HepG2 (cell line): Measurements from ENCODE around the gene SPA17. TPM values are rescaled to one million over a fixed set of nuclear protein-coding genes. Genes with fewer than 3 reads are reported as not detected.

ENCODE experiments used
- ARID2 ChIP-seq: sonication (generic); formaldehyde crosslinking; IDR thresholded peaks from 2 replicates; pipeline ENCODE4 v1.8.1; 2022; ENCODE audit warnings: mild to moderate bottlenecking, missing genetic modification reagents, borderline replicate concordance
- ATF1 ChIP-seq: IDR thresholded peaks from 2 replicates; pipeline ENCODE4 v1.6.1; 2016; ENCODE audit warnings: mild to moderate bottlenecking, control low read depth
- FOXC1 ChIP-seq: sonication (generic); formaldehyde crosslinking; IDR thresholded peaks from 2 replicates; pipeline ENCODE4 v1.8.0; 2022; ENCODE audit warnings: mild to moderate bottlenecking, missing genetic modification reagents, borderline replicate concordance
- GTF3A ChIP-seq: sonication (generic); formaldehyde crosslinking; conservative IDR thresholded peaks from 2 replicates; pipeline ENCODE4 v1.4.0; 2020; ENCODE audit warnings: mild to moderate bottlenecking, missing genetic modification reagents
- HDAC2 ChIP-seq: sonication (generic); formaldehyde crosslinking; IDR thresholded peaks from 2 replicates; pipeline ENCODE4 v1.4.0; 2020; ENCODE audit warnings: missing genetic modification reagents
- HOXA9 ChIP-seq: sonication (generic); formaldehyde crosslinking; IDR thresholded peaks from 2 replicates; pipeline ENCODE4 v1.8.1; 2022; ENCODE audit warnings: missing genetic modification reagents, mild to moderate bottlenecking, moderate library complexity, borderline replicate concordance
- ISX ChIP-seq: sonication (generic); formaldehyde crosslinking; conservative IDR thresholded peaks from 2 replicates; pipeline ENCODE4 v1.5.0; 2020; ENCODE audit warnings: missing genetic modification reagents
- KLF9 ChIP-seq: IDR thresholded peaks from 2 replicates; pipeline ENCODE4 v1.6.1; 2016; ENCODE audit warnings: low read depth
- NCOA1 ChIP-seq: sonication (generic); formaldehyde crosslinking; IDR thresholded peaks from 2 replicates; pipeline ENCODE4 v1.9.0; 2021; ENCODE audit warnings: missing genetic modification reagents
- NONO ChIP-seq, 2 experiments: fragments of 450-650 bp in 1 of 2; sonication (generic) in 1 of 2; formaldehyde crosslinking in 1 of 2; IDR thresholded peaks in 1 of 2; conservative IDR thresholded peaks in 1 of 2; 2 replicates each; pipeline versions ENCODE4 v1.6.1 to v1.8.0; 2017 to 2022; ENCODE audit warnings: mild to moderate bottlenecking in 1 of 2, missing genetic modification reagents in 1 of 2, moderate library complexity in 1 of 2
- NR1H2 ChIP-seq: sonication (generic); formaldehyde crosslinking; IDR thresholded peaks from 2 replicates; pipeline ENCODE4 v1.8.1; 2022; ENCODE audit warnings: low read depth, missing genetic modification reagents, borderline replicate concordance
- NR2F2 ChIP-seq: IDR thresholded peaks from 2 replicates; pipeline ENCODE4 v1.6.1; 2012; ENCODE audit warnings: low read depth, inconsistent platforms, borderline replicate concordance
- PHF20 ChIP-seq: sonication (generic); formaldehyde crosslinking; IDR thresholded peaks from 2 replicates; pipeline ENCODE4 v1.5.0; 2020; ENCODE audit warnings: mild to moderate bottlenecking, missing genetic modification reagents
- SMARCC2 ChIP-seq: fragments of 450-650 bp; IDR thresholded peaks from 2 replicates; pipeline ENCODE4 v1.6.1; 2017; ENCODE audit warnings: antibody characterized with exemption, mild to moderate bottlenecking
- SOX5 ChIP-seq: IDR thresholded peaks from 2 replicates; pipeline ENCODE4 v1.6.1; 2016; ENCODE audit warnings: borderline replicate concordance
- SP5 ChIP-seq: IDR thresholded peaks from 2 replicates; pipeline ENCODE4 v1.6.1; 2016; ENCODE audit warnings: low read depth, borderline replicate concordance
- ZBTB10 ChIP-seq: sonication (generic); formaldehyde crosslinking; IDR thresholded peaks from 2 replicates; pipeline ENCODE4 v1.4.0; 2020; ENCODE audit warnings: missing genetic modification reagents, borderline replicate concordance
- ZKSCAN1 ChIP-seq: fragments of 150-350 bp; IDR thresholded peaks from 2 replicates; pipeline ENCODE4 v1.6.1; 2014; ENCODE audit warnings: low read length
- ZMYM2 ChIP-seq: sonication (generic); formaldehyde crosslinking; IDR thresholded peaks from 2 replicates; pipeline ENCODE4 v1.8.0; 2022; ENCODE audit warnings: mild to moderate bottlenecking, missing genetic modification reagents
- ZNF451 ChIP-seq: sonication (generic); formaldehyde crosslinking; IDR thresholded peaks from 2 replicates; pipeline ENCODE4 v1.5.0; 2020; ENCODE audit warnings: mild to moderate bottlenecking, missing genetic modification reagents
- ZNF652 ChIP-seq: IDR thresholded peaks from 2 replicates; pipeline ENCODE4 v1.6.1; 2016; ENCODE audit warnings: low read depth, borderline replicate concordance
- ZNF746 ChIP-seq: sonication (generic); formaldehyde crosslinking; IDR thresholded peaks from 2 replicates; pipeline ENCODE4 v1.8.0; 2022; ENCODE audit warnings: mild to moderate bottlenecking, missing genetic modification reagents
- ZNF776 ChIP-seq: sonication (generic); formaldehyde crosslinking; IDR thresholded peaks from 2 replicates; pipeline ENCODE4 v1.4.0; 2020; ENCODE audit warnings: mild to moderate bottlenecking, missing genetic modification reagents
- polyA plus RNA-seq, 8 experiments: library from polyadenylated mRNA; depleted of rRNA in 3 of 8; stranded (reverse) in 7 of 8; unstranded in 1 of 8; fragments of >200 nt; fragmentation: Illumina TruSeq in 4 of 8; extraction: Trizol in 4 of 8; gene quantifications; 2 replicates each; pipeline versions ENCODE4 v1.2.1 to v1.2.3, GENCODE V29; 2011 to 2016; ENCODE audit warnings: low read depth in 4 of 8, missing spikeins in 1 of 8, mixed read lengths in 1 of 8; ENCODE audit not compliant: insufficient read depth in 1 of 8
- total RNA-seq, 5 experiments: library from RNA; depleted of rRNA; stranded (reverse); fragments of >200 nt; fragmentation: Illumina TruSeq; extraction: Trizol; gene quantifications; 2 replicates each; pipeline ENCODE4 v1.2.3, GENCODE V29; 2016; ENCODE audit warnings: low read depth in 1 of 5
- TF ChIP-seq, protein P1 (sequence below): sonication (generic); formaldehyde crosslinking; IDR thresholded peaks from 2 replicates; pipeline ENCODE4 v1.4.0; 2020; ENCODE audit warnings: mild to moderate bottlenecking, missing genetic modification reagents
- TF ChIP-seq, protein P2 (sequence below): sonication (generic); formaldehyde crosslinking; IDR thresholded peaks from 2 replicates; pipeline ENCODE4 v1.4.0; 2020; ENCODE audit warnings: mild to moderate bottlenecking, missing genetic modification reagents, borderline replicate concordance
- TF ChIP-seq, protein P3 (sequence below): sonication (generic); formaldehyde crosslinking; IDR thresholded peaks from 2 replicates; pipeline ENCODE4 v1.4.0; 2020; ENCODE audit warnings: mild to moderate bottlenecking, missing genetic modification reagents

Gene SPA17
- total and polyA plus RNA-seq, 2 of the 13 experiments (the other 11 are each of a cell fraction or from before 2014, with no cell fraction given): 4.4 to 8.4 TPM

GRCh38 chr11:124746621-124747243, 73.0 kb downstream of the SPA17 start (continued):
- TF ChIP-seq SP5 (CRISPR knock-in tag) (peak; percentile 52), SOX5 (CRISPR knock-in tag) (peak; percentile 74), SMARCC2 (no peak), NR2F2 (no peak), ZNF746 (CRISPR knock-in tag) (no peak), NR1H2 (CRISPR knock-in tag) (no peak), ZKSCAN1 (no peak), ATF1 (CRISPR knock-in tag) (no peak), KLF9 (CRISPR knock-in tag) (no peak), PHF20 (CRISPR knock-in tag) (no peak), ARID2 (CRISPR knock-in tag) (no peak), HDAC2 (CRISPR knock-in tag) (0 out of 2 replicates have a peak, but pooled peaks have one; percentile 64), HOXA9 (CRISPR knock-in tag) (no peak), ZNF776 (no peak), NONO (IDR thresholded peaks at IDR 0.05) (no peak), NONO (CRISPR knock-in tag; conservative IDR thresholded peaks at IDR 0.05) (peak; percentile 29; the same call in 1 of the 2 replicates), FOXC1 (no peak), ZMYM2 (CRISPR knock-in tag) (no peak), ZNF451 (no peak), ZBTB10 (CRISPR knock-in tag) (no peak), ISX (CRISPR knock-in tag) (no peak), ZNF652 (no peak), NCOA1 (CRISPR knock-in tag) (no peak), GTF3A (no peak)
- TF ChIP-seq, protein P1, sequence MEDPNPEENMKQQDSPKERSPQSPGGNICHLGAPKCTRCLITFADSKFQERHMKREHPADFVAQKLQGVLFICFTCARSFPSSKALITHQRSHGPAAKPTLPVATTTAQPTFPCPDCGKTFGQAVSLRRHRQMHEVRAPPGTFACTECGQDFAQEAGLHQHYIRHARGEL (CRISPR knock-in tag): no peak
- TF ChIP-seq, protein P2, sequence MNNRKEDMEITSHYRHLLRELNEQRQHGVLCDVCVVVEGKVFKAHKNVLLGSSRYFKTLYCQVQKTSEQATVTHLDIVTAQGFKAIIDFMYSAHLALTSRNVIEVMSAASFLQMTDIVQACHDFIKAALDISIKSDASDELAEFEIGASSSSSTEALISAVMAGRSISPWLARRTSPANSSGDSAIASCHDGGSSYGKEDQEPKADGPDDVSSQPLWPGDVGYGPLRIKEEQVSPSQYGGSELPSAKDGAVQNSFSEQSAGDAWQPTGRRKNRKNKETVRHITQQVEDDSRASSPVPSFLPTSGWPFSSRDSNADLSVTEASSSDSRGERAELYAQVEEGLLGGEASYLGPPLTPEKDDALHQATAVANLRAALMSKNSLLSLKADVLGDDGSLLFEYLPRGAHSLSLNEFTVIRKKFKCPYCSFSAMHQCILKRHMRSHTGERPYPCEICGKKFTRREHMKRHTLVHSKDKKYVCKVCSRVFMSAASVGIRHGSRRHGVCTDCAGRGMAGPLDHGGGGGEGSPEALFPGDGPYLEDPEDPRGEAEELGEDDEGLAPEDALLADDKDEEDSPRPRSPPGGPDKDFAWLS: no peak
- TF ChIP-seq, protein P3, sequence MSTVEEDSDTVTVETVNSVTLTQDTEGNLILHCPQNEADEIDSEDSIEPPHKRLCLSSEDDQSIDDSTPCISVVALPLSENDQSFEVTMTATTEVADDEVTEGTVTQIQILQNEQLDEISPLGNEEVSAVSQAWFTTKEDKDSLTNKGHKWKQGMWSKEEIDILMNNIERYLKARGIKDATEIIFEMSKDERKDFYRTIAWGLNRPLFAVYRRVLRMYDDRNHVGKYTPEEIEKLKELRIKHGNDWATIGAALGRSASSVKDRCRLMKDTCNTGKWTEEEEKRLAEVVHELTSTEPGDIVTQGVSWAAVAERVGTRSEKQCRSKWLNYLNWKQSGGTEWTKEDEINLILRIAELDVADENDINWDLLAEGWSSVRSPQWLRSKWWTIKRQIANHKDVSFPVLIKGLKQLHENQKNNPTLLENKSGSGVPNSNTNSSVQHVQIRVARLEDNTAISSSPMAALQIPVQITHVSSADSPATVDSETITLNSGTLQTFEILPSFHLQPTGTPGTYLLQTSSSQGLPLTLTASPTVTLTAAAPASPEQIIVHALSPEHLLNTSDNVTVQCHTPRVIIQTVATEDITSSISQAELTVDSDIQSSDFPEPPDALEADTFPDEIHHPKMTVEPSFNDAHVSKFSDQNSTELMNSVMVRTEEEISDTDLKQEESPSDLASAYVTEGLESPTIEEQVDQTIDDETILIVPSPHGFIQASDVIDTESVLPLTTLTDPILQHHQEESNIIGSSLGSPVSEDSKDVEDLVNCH (CRISPR knock-in tag): no peak
